Muscle of leg (tissue), 11 donors: ENCODE data around the gene SAP30BP. TPM values are rescaled to one million over a fixed set of nuclear protein-coding genes. Genes with fewer than 3 reads are reported as not detected.

Experiments
- DNase-seq: peaks from one replicate; pipeline ENCODE4 v3.0.0; 2013
- H3K27ac ChIP-seq: one replicate; pipeline ENCODE4 v1.5.1; 2013; ENCODE audit warnings: mild to moderate bottlenecking, low read length, control low read depth
- H3K27me3 ChIP-seq: one replicate; pipeline ENCODE4 v1.6.1; 2013; ENCODE audit warnings: low read length; ENCODE audit not compliant: control insufficient read depth, insufficient read depth
- H3K36me3 ChIP-seq: one replicate; pipeline ENCODE4 v1.6.1; 2013; ENCODE audit warnings: low read length; ENCODE audit not compliant: control insufficient read depth, insufficient read depth
- H3K4me1 ChIP-seq: one replicate; pipeline ENCODE4 v1.6.1; 2013; ENCODE audit warnings: low read length; ENCODE audit not compliant: control insufficient read depth, insufficient read depth
- H3K4me3 ChIP-seq: one replicate; pipeline ENCODE4 v1.5.1; 2013; ENCODE audit warnings: low read length, control low read depth
- H3K9me3 ChIP-seq: replicated peaks from 2 replicates; pipeline ENCODE4 v1.6.1; 2013; ENCODE audit warnings: low read depth, low read length; ENCODE audit not compliant: control insufficient read depth
- WGBS: methylation state at CpG from one replicate; pipeline ENCODE4 v1.1.5; 2013; ENCODE audit warnings: missing lambda C conversion rate; ENCODE audit not compliant: insufficient coverage; 5-methylcytosine and 5-hydroxymethylcytosine counted together
- polyA plus RNA-seq, 8 donors: library from polyadenylated mRNA; unstranded; fragments of 120-200 nt; gene quantifications; one replicate each; pipeline versions ENCODE4 v1.2.1 to v1.2.3, GENCODE V29; 2013; ENCODE audit warnings: inconsistent platforms in 1 of 8, low replicate concordance in 1 of 8; ENCODE audit not compliant: insufficient read length in 8 of 8, insufficient read depth in 1 of 8
- total RNA-seq: library from RNA; stranded (reverse); fragments of 120-200 nt; gene quantifications from one replicate; pipeline ENCODE4 v1.2.4, GENCODE V29; 2013

Gene SAP30BP
- total and polyA plus RNA-seq, 9 donors, result 63.7 to 80.1 (median 77.1) TPM

DNA sequence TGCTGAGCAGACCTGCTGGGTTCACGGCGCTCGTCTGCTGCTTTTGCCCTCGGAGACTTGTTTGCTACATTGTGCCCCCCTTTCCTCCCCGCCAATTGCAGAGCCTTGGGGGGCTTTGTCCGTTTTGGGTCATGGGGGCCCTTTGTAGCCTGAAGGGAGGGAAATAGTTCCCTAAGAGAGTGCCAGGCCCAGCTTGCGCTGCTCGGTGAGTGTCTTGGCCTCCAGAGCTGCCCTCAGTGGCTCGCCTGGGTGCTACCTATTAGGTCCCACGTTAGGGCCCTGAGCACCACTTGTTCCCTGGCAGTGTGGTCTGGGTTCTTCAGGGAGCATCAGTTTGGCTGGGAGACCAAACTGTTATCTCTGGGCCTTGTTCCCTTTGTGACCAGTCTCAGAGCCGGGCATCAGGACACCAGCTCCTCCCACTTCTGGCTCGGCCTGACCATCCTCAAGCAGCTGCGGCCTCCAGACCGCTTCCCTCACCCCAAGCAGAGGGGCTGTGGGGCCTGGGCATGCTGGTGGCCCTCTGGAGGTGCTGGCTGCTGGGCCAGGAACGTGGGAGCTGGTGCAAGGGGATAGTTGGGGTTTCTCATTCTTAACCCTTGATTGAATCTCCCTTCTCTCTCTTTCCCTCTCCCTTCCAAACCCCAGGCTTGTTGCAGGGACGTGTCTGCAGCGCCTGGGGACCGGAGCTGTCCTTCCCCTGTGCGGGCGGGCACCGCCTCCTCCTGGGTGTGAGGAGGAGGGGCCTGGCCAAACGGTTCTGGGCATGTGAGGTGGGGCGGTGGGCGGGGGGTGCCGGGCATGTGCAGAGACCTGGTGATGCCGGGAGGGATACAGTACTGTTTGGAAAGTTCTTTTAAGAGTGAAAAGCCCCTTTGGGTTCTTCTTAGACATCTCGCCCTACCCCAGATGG, 38.1 kb downstream of the SAP30BP start:
- no peak for DNase-seq
- WGBS, result 79% methylated on average over 10 of the region's 27 CpGs
- Histone ChIP-seq H3K4me3 (no peak overlapping the region), H3K27me3 (no peaks in the 10 kb centered on the region), H3K36me3 (peaks cover 85% of the 10 kb centered on the region), H3K4me1 (peaks cover 10% of the 10 kb centered on the region), H3K27ac (no peak overlapping the region), H3K9me3 (no peaks in the 10 kb centered on the region)

DNA sequence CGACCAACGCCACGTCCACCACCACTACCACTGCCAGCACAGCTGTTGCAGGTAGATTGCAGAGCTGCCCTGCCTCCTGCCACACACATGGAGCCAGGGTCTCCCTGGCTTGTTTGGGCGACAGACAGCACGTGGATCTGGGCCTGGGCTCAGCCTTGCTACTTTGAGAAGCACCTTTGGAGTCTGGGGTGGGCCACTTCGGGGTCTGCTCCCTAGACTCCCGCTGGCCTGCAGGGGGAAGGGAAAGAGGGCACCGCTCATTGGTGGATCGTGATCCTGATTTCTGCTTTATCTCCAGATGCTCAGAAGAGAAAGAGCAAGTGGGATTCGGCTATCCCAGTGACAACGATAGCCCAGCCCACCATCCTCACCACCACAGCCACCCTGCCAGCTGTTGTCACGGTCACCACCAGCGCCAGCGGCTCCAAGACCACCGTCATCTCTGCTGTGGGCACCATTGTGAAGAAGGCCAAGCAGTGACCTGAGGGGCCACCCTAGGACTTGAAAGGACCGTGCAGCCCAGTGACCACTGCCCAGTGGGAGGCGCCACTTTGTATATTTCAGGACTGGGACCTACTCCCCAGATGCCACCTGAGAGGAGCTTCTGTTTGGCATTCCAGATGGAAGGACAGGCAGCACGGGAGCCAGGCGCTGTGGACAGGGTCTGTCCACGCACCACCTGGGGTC, 39.0 kb downstream of the SAP30BP start:
- 90% methylated on average over 16 of the region's 20 CpGs for WGBS
- no peak overlapping the region for H3K27ac ChIP-seq
- H3K4me1 ChIP-seq, result no peaks in the 10 kb centered on the region
- H3K36me3 ChIP-seq, result peaks cover 76% of the 10 kb centered on the region
- no peaks in the 10 kb centered on the region for H3K9me3 ChIP-seq
- no peak overlapping the region for H3K4me3 ChIP-seq
- DNase-seq, result no peak
- no peaks in the 10 kb centered on the region for H3K27me3 ChIP-seq

DNA sequence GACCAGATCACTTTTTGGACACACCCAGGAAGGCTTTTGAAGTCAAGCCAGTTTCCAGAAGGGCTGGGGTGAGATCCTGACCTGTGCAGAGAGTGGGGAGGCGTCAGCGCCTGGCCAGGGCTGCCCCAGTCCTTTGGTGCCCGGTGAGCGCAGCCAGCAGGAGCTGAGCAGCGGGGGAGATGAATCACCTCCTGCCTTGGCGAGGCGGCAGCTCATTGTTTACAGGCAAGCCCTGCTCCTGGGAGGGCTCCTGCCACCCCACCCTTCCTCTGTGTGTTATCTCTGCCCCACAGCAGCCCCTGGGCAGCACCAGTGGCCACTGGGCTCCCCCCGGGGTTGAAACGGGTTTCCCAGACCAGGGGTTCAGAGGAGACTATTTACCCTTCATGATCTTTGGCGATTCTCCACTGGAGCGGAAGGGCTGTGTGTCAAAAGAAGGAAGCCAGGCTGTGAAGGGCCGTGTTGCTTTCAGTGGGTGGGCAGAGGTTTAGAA, 40.0 kb downstream of the SAP30BP start:
- Histone ChIP-seq H3K4me1 (no peaks in the 10 kb centered on the region), H3K9me3 (no peaks in the 10 kb centered on the region), H3K36me3 (peaks cover 66% of the 10 kb centered on the region), H3K4me3 (no peak overlapping the region), H3K27me3 (no peaks in the 10 kb centered on the region), H3K27ac (peak overlapping the region; percentile 20)
- WGBS, result 78% methylated on average over 12 of the region's 12 CpGs
- DNase-seq, result no peak

DNA sequence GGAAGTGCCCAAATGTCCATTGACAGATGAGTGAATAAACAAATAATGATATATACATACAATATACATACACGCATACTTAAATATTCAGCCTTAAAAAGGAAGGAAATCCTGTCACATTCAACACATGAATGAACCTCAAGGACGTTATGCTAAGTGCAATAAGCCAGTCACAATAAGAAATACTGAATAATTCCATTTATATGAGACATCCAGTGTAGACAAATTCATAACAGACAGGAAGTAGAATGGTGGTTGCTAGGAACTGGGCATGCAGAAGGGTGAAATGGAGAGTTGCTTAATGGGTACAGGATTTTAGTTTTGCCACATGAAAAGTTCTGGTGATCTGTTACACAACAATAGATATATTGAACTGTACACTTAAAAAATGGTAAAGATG, 45.3 kb downstream of the SAP30BP start:
- peaks cover 13% of the 10 kb centered on the region for H3K36me3 ChIP-seq

DNA sequence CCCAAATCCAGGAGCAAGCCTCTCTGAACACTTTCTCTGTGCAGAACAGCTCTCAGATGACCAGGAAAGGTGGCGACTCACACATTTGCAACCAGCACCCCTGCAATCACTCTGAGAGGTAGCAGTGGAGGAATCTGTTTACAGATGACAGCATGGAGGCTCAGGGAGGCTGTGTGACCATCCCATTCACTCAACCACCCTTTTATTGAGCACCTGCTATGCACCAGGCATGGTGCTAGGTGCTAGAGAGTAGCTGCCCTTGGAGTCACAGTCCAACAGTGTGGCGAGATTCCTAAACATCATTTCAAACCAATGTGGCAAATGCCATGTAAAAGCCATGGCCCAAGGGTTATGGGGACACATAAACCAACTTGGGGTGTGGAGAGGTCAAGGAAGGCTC, 52.6 kb downstream of the SAP30BP start:
- no CpG with 5 or more reads among the region's 2 CpGs for WGBS
- DNase-seq, result no peak
- no peaks in the 10 kb centered on the region for H3K9me3 ChIP-seq

More for the DNA sequence above, 45.3 kb downstream of the SAP30BP start:
- WGBS, result no CpG with 5 or more reads among the region's 2 CpGs
- Histone ChIP-seq H3K27me3 (no peaks in the 10 kb centered on the region), H3K4me1 (no peaks in the 10 kb centered on the region), H3K27ac (no peak overlapping the region), H3K9me3 (no peaks in the 10 kb centered on the region), H3K4me3 (no peak overlapping the region)
- no peak for DNase-seq

DNA sequence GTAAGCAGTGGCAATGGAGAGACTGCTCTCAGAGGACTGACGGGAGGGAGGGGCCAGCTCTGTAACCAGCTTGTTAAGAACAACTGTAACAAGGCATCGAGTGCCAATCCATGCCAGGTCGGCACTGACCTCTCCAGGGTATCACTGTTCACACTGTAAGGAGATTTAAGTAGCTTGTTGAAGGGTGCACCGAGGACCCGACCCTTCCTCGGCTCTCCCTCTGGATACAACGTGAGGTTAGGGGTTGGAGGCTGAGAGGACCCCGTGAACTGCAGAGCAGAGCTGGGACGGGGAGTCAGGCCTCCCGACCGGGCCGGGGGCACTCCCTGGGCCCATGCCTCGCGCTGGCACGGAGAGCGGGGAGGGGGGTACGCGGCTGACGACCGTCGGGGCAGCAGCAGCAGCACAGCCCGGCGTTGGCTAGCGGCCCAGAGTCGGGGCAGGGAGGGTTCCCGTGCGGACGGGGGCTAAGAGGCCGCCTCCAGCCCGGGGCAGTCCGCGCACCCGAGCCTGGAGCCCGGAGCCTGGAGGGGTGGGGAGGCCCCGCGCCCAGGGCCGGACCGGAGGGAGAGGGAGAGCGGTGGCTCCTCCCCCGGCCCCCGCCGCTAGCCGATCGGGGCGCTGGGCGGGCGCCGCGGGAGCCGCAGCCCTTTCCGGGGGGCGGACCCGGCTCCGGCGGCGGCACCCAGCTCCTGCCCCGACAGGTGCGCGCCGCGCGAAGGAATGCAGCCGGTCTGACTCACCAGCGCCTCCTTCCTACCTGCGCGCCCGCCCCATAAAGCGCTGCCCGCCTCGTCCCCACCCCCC, 53.7 kb downstream of the SAP30BP start, which contains the start of gene ITGB4:
TSS of gene ITGB4 (plus strand) at position 804 of the 807 bp plus-strand sequence. CDS start 3,245 bp downstream, outside the sequence.
- Histone ChIP-seq H3K4me3 (no peak within 1 kb of the TSS), H3K9me3 (no peaks in the 10 kb centered on the region), H3K4me1 (peaks cover 5% of the 10 kb centered on the region), H3K36me3 (no peaks in the 10 kb centered on the region), H3K27ac (no peak within 1 kb of the TSS), H3K27me3 (peaks cover 42% of the 10 kb centered on the region)
- DNase-seq, result peak; percentile 25
- 2% methylated on average over 63 of the region's 70 CpGs for WGBS

More for the DNA sequence above, 52.6 kb downstream of the SAP30BP start:
- H3K36me3 ChIP-seq, result no peaks in the 10 kb centered on the region
- H3K4me1 ChIP-seq, result peaks cover 5% of the 10 kb centered on the region
- peaks cover 42% of the 10 kb centered on the region for H3K27me3 ChIP-seq
- H3K4me3 ChIP-seq, result no peak overlapping the region
- H3K27ac ChIP-seq, result no peak overlapping the region

DNA sequence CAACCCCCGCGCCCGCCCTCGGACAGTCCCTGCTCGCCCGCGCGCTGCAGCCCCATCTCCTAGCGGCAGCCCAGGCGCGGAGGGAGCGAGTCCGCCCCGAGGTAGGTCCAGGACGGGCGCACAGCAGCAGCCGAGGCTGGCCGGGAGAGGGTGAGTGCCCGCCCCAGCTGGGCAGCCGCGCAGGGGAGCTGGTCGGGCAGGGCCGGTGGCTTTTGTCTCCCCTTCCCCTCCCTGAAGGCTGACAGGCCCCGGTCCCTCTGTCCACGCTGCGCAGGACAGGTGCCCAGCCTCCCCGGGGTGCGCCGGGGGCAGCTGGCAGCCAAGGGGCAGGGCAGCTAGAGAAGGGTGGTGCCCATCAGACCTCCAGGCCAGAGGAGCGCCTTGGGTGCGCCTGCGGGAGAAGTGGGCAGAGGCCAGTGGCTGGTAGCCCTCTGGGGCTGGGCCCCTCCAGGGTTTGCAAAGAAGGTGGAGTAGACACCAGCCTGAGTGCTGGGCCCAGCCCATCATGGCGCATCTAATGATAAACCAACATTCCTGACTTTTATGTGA, 54.4 kb downstream of the SAP30BP start:
- WGBS, result 18% methylated on average over 19 of the region's 33 CpGs
- no peak for DNase-seq
- Histone ChIP-seq H3K4me3 (no peak overlapping the region), H3K27ac (no peak overlapping the region), H3K9me3 (no peaks in the 10 kb centered on the region), H3K27me3 (peaks cover 42% of the 10 kb centered on the region), H3K4me1 (peaks cover 5% of the 10 kb centered on the region), H3K36me3 (no peaks in the 10 kb centered on the region)

DNA sequence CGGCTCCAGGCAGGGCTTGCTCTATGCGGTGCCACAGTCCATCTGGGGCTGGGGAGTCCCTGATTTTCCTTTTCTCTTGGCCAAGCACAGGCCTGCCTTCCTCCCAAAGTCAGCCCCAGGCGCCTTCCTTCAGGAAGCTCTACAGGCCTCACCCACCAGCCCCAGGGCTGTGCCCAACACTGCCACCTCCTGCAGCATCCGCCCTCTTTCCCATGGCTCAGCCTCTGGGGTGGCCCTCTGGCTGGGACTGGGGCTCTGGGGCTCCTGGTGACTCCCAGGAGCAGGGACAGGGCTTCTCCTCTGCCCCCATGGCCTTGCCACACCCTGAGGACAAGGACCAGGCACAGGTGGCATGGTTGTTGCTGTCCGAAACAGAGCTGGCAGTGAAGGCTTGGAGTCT, 54.9 kb downstream of the SAP30BP start:
- no peaks in the 10 kb centered on the region for H3K36me3 ChIP-seq
- no peaks in the 10 kb centered on the region for H3K9me3 ChIP-seq
- WGBS, result 82% methylated on average over 5 of the region's 5 CpGs
- H3K27ac ChIP-seq, result no peak overlapping the region
- H3K4me1 ChIP-seq, result peaks cover 5% of the 10 kb centered on the region
- H3K4me3 ChIP-seq, result no peak overlapping the region
- no peak for DNase-seq
- H3K27me3 ChIP-seq, result peaks cover 43% of the 10 kb centered on the region

DNA sequence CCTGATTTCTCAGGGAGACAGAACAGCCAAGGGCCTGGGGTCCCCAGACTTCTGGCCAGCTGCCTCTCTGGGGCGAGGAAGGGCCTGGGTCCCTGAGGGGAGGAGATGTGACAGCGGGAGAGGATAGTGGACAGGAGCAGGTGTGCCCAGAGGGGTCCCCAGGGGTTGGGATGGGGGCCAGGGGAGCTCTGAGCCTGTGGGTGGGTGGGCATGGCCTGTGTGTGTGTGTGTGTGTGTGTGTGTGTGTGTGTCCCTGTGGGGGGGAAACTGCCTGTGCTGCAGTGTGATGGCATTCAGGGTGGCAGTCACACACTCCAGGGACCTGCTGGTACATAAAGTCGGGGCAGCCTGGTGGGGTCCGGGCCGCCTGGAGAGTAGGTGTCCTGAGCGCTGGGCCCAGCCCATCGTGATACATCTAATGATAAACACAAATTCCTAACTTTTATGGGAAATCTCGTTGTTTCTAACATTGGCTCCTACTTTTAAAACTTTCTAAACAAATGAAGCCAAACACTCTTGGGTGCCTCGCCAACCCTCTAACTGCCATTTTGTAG, 55.5 kb downstream of the SAP30BP start:
- WGBS, result 91% methylated on average over 6 of the region's 9 CpGs
- Histone ChIP-seq H3K4me1 (peaks cover 5% of the 10 kb centered on the region), H3K9me3 (no peaks in the 10 kb centered on the region), H3K27ac (no peak overlapping the region), H3K4me3 (no peak overlapping the region), H3K27me3 (peaks cover 44% of the 10 kb centered on the region), H3K36me3 (no peaks in the 10 kb centered on the region)
- DNase-seq, result no peak
